Neural progenitor cell (in vitro differentiated cells): ENCODE measurements around the gene MINDY4.

ENCODE experiments used
- CTCF ChIP-seq: fragments of 200-600 bp; sonication (generic); IDR thresholded peaks from 2 replicates; pipeline ENCODE4 v1.5.1; 2017; ENCODE audit warnings: antibody characterized with exemption, mild to moderate bottlenecking
- EZH2 ChIP-seq: fragments of 200-600 bp; sonication (generic); IDR thresholded peaks from 2 replicates; pipeline ENCODE4 v1.6.1; 2017; ENCODE audit warnings: antibody characterized with exemption, mild to moderate bottlenecking, moderate library complexity

- TF ChIP-seq CTCF = no peak
- no peak for TF ChIP-seq EZH2
Measured at GRCh38 chr7:30752484-30752883, 18.7 kb upstream of the MINDY4 start.
